ENCODE measurements around the gene PKN2. TPM values are rescaled to one million over a fixed set of nuclear protein-coding genes. Genes with fewer than 3 reads are reported as not detected.

PKN2 gene
- total and polyA plus RNA-seq, 2 of the 8 experiments (the other 6 are each of a cell fraction or from before 2014, with no cell fraction given): 7.8 to 32.0 TPM

- Histone ChIP-seq H4K20me1 (replicated peaks in 1 of 2; ENCODE audit: control insufficient read depth in 1 of 2, insufficient read depth in 2 of 2, low read length in 2 of 2) (peaks cover 0 to 7% of the 10 kb centered on the region in 2 experiments), H2BK12ac (ENCODE audit: low read depth, low read length) (no peak overlapping the region), H2AFZ (ENCODE audit: low read length) (no peak overlapping the region), H2BK15ac (ENCODE audit: low read length) (no peak overlapping the region), H3K4me3 (ENCODE audit: extremely low read depth in 1 of 4, insufficient read depth in 2 of 4, low read depth in 3 of 4, low read length in 4 of 4) (no peak overlapping the region), H3K4me1 (replicated peaks in 1 of 4; ENCODE audit: control insufficient read depth in 3 of 4, insufficient read depth in 4 of 4, low read length in 3 of 4) (peaks cover 0 to 10% (median 7%) of the 10 kb centered on the region in 4 experiments; a peak in 3 of 7 replicates), H3K4me2 (ENCODE audit: insufficient read depth in 1 of 2, low read depth in 2 of 2, low read length in 2 of 2) (no peak overlapping the region), H3K14ac (ENCODE audit: insufficient read length) (no peak overlapping the region), H3K23ac (ENCODE audit: insufficient read length) (no peak overlapping the region), H3K23me2 (ENCODE audit: low read depth, low read length) (no peaks in the 10 kb centered on the region), H4K91ac (replicated peaks; ENCODE audit: insufficient read length, low read length) (no peak overlapping the region), H3K9ac (replicated peaks in 1 of 4; ENCODE audit: extremely low read depth in 1 of 4, low read depth in 3 of 4, low read length in 3 of 4) (no peak overlapping the region), H3K27me3 (replicated peaks in 1 of 4; ENCODE audit: control insufficient read depth in 3 of 4, extremely low read depth in 1 of 4, insufficient read depth in 3 of 4, low read length in 3 of 4) (no peaks in the 10 kb centered on the region), H3K27ac (ENCODE audit: low read depth, low read length) (no peak overlapping the region), H4K8ac (ENCODE audit: extremely low read depth, insufficient read depth, low read length) (no peak overlapping the region), H3K79me2 (ENCODE audit: control insufficient read depth in 1 of 2, insufficient read depth in 2 of 2, low read length in 2 of 2) (peaks cover 0 to 48% of the 10 kb centered on the region in 2 experiments; a peak in 3 of 4 replicates), H2BK5ac (ENCODE audit: low read depth, low read length) (no peak overlapping the region), H3K4ac (replicated peaks; ENCODE audit: insufficient read length, low read depth, low read length) (no peak overlapping the region), H3K79me1 (ENCODE audit: low read depth, low read length) (peaks cover 8% of the 10 kb centered on the region; the same call in 1 of the 2 replicates), H3K36me3 (ENCODE audit: control insufficient read depth in 2 of 4, insufficient read depth in 4 of 4, low read length in 3 of 4) (no peaks in the 10 kb centered on the region; a peak in 1 of 8 replicates), H2BK20ac (ENCODE audit: low read length) (no peak overlapping the region), H2BK120ac (replicated peaks; ENCODE audit: low read depth, low read length) (no peak overlapping the region), H3K56ac (replicated peaks; ENCODE audit: insufficient read length, low read depth, low read length) (no peak overlapping the region), H3K9me3 (ENCODE audit: insufficient read depth in 2 of 2, low read depth in 1 of 2, low read length in 1 of 2) (no peaks in the 10 kb centered on the region), H4K5ac (ENCODE audit: insufficient read length, low read depth, low read length) (no peak overlapping the region), H3K18ac (ENCODE audit: extremely low read depth, low read length) (no peak overlapping the region), H2AK5ac (ENCODE audit: low read depth, low read length) (no peak overlapping the region)
- no peak for DNase-seq (ENCODE audit: low read depth in 1 of 2, low spot score in 2 of 2)
- CTCF ChIA-PET (ENCODE audit: partially characterized antibody): interaction anchor here (0.7 to 1.4 kb wide), 2 partner anchors 9 to 59 kb away, joined by 3 read pairs; no protein-coding TSS in a partner anchor
- FAIRE-seq: no peak
- WGBS, 2 experiments (ENCODE audit: extremely low coverage in 1 of 2, insufficient coverage in 1 of 2, insufficient read length in 1 of 2, insufficient replicate concordance in 2 of 2, low coverage in 1 of 2, low lambda C conversion rate in 2 of 2, missing lambda C conversion rate in 1 of 2): 89% methylated on average over 3 of the region's 3 CpGs; no CpG with 5 or more reads in 1 of the 2 experiments
- POLR2A ChIA-PET (ENCODE audit: partially characterized antibody): no interaction called here
- TF ChIP-seq KDM5A (IDR thresholded peaks at IDR 0.05; ENCODE audit: low read length) (no peak), TBP (IDR thresholded peaks at IDR 0.05; ENCODE audit: low read depth, low read length) (no peak), USF2 (IDR thresholded peaks at IDR 0.05; ENCODE audit: low read length) (no peak), CHD2 (IDR thresholded peaks at IDR 0.05; ENCODE audit: low read length) (no peak), YY1 (IDR thresholded peaks at IDR 0.05; ENCODE audit: low read depth, low read length) (no peak), JUND (IDR thresholded peaks at IDR 0.05; ENCODE audit: low read length) (no peak), BACH1 (IDR thresholded peaks at IDR 0.05; ENCODE audit: low read length) (no peak), TEAD4 (IDR thresholded peaks at IDR 0.05; ENCODE audit: low read depth, low read length) (no peak), NANOG (IDR thresholded peaks at IDR 0.05; ENCODE audit: insufficient read depth, low read depth, low read length, poor library complexity, severe bottlenecking) (no peak), SUZ12 (IDR thresholded peaks at IDR 0.05; ENCODE audit: low read length) (no peak), RAD21 (IDR thresholded peaks at IDR 0.05 in 1 of 2, conservative IDR thresholded peaks at IDR 0.05 in 1 of 2; ENCODE audit: low read depth in 2 of 2, low read length in 2 of 2) (no peak)
Observed at GRCh38 chr1:88740784-88741183, 56.7 kb downstream of the PKN2 start.

All from H1 (cell line).